Central memory CD8-positive, alpha-beta T cell (primary cell): ENCODE data around the gene KIF5C.

ENCODE experiments used
- ATAC-seq: fragments of 150-1000 bp; cut with Tn5 transposase; replicated peaks from 2 replicates; pipeline ENCODE4 v1.10.0; 2022; ENCODE audit warnings: mild to moderate bottlenecking, moderate FRiP score, moderate number of reproducible peaks; ENCODE audit not compliant: poor library complexity, severe bottlenecking; ENCODE audit errors: extremely low read depth
- DNase-seq, 2 donors: peaks; one replicate each; pipeline ENCODE4 v3.0.0; 2021; ENCODE audit warnings: low spot score in 2 of 2
- H3K27ac Mint-ChIP-seq: one replicate; pipeline ENCODE4 v1.8.0; 2022; ENCODE audit warnings: low read depth, mild to moderate bottlenecking, moderate library complexity, mixed read lengths
- H3K27me3 Mint-ChIP-seq: one replicate; pipeline ENCODE4 v1.8.0; 2022; ENCODE audit warnings: mixed read lengths
- H3K36me3 Mint-ChIP-seq: one replicate; pipeline ENCODE4 v1.8.0; 2022; ENCODE audit warnings: mild to moderate bottlenecking, moderate library complexity, mixed read lengths; ENCODE audit not compliant: insufficient read depth
- H3K4me1 Mint-ChIP-seq: one replicate; pipeline ENCODE4 v1.8.0; 2022; ENCODE audit warnings: mixed read lengths
- H3K4me3 Mint-ChIP-seq: one replicate; pipeline ENCODE4 v1.8.0; 2022; ENCODE audit warnings: mild to moderate bottlenecking, moderate library complexity, mixed read lengths
- H3K9me3 Mint-ChIP-seq: one replicate; pipeline ENCODE4 v1.8.0; 2022; ENCODE audit warnings: mixed read lengths

The KIF5C gene

DNA sequence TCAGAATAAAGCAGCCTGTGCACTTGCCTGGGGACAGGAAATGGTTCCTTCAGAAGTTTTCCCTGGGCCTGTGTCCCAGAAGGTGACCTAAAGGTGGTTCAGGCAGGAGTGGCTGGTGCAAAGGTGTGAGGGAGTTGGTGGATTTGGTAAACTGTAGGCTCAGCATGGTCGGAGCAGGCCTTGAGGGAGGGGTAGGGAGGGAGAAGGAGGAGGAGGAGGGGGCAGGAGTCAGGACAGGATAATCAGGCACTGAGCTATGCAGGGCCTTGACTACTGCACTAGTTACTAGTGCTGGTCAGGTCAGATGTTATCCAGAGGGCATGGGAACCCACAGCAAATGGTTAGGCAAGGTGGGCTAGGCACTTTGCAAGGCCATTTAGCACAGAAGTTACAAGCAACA is 184.8 kb downstream of the KIF5C start:
- Mint-ChIP-seq H3K27me3 (peaks cover 20% of the 10 kb centered on the region), H3K36me3 (no peaks in the 10 kb centered on the region), H3K27ac (no peak overlapping the region), H3K9me3 (no peaks in the 10 kb centered on the region), H3K4me1 (no peaks in the 10 kb centered on the region), H3K4me3 (no peak overlapping the region)
- DNase-seq: no peak
- ATAC-seq: no peak

DNA sequence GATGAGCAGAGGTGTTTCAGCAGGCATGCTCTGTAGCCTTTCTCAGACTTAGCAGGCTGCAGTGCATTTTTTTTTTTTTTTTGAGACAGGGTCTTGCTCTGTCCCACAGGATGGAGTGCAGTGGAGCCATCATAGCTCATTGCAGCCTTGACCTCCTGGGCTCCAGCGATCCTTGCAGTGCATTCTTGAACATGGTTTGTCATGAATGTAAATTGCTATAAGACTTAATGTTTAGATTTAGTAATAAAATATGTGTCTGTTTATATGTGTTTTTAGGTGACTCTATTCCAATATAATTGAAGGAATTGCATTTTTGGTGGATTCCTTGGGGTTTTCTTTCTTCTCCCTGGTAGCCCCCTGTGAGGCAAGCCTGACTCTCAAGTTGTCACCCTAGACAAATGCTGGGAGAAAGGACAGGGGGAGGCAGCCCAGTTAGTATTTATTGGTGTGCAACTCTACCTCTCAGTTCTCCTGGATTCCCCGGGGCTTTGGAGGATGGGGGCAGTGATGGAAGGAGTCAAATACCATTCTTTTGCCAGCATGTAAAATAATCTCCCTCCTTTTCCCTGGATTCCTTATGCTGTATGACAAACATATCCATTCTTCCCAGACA is 186.2 kb downstream of the KIF5C start:
- ATAC-seq (no peak), DNase-seq (no peak)
- no peaks in the 10 kb centered on the region for H3K9me3 Mint-ChIP-seq
- H3K4me1 Mint-ChIP-seq: no peaks in the 10 kb centered on the region
- H3K4me3 Mint-ChIP-seq: no peak overlapping the region
- H3K27ac Mint-ChIP-seq: no peak overlapping the region
- H3K27me3 Mint-ChIP-seq: peaks cover 7% of the 10 kb centered on the region
- H3K36me3 Mint-ChIP-seq: no peaks in the 10 kb centered on the region

DNA sequence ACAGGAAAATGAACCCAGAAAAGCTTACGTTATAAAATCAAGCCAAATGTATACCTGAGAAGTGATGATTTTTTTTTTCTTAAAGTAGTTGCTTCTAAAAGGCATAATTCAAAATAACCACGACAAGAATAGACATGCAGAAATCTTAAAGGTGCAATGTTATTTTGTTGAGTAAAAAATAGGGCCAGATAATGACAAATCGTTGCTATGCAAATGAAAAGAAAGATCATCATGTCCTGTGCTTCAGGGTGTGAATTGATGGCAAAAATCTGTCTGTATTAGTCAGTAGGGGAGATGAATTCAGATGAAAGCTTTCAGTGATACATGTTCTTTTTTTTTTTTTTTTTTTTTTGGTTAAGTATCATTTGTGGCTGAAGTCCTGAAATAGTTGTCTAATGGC is 187.5 kb downstream of the KIF5C start:
- Mint-ChIP-seq H3K4me1 (no peaks in the 10 kb centered on the region), H3K9me3 (peaks cover 4% of the 10 kb centered on the region), H3K27ac (no peak overlapping the region), H3K36me3 (no peaks in the 10 kb centered on the region), H3K4me3 (no peak overlapping the region), H3K27me3 (peaks cover 7% of the 10 kb centered on the region)
- no peak for ATAC-seq
- no peak for DNase-seq

DNA sequence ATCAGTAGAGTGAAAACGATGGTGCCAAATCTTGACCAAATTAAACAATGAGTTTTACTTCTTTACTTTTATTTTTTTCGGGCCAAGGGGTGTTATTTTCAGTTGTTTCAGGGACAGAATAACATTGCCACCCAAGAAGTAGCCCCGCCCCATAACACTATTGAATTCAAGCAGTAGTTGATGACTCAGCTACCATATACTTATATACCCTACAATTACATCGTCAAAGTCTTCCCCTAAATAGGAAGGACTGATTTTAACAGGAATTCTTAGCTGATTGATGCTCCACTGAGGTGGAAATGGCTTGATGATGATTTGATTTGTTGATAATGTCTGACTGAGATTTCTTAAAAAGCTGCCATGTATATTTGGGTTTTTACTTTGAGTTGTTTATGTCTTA is 188.2 kb downstream of the KIF5C start:
- ATAC-seq (no peak), DNase-seq (no peak)
- no peaks in the 10 kb centered on the region for H3K36me3 Mint-ChIP-seq
- peaks cover 7% of the 10 kb centered on the region for H3K27me3 Mint-ChIP-seq
- no peaks in the 10 kb centered on the region for H3K4me1 Mint-ChIP-seq
- no peak overlapping the region for H3K4me3 Mint-ChIP-seq
- H3K27ac Mint-ChIP-seq: no peak overlapping the region
- peaks cover 4% of the 10 kb centered on the region for H3K9me3 Mint-ChIP-seq

DNA sequence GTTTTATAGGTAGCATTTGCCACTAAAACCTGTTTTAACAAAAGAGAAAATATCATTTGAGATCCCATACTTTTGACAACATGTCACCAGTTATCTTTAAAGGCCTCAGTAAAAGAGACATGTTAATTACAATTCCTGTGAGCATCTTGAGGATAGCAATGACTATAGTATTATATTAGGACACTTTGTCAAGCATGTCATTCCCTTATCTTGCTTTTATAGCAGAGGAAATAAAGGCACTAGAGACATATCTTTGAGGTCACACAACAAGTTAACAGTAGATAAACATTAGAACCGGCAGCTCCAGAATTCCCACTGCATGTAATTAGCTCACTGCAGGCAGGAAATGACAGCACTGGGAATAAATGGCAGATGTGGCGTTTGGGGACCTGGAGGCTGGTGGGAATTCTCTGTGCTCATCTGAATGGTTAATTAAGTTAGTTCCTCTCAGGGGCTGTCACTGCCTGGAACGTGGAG is 189.4 kb downstream of the KIF5C start:
- DNase-seq: no peak
- peaks cover 4% of the 10 kb centered on the region for H3K9me3 Mint-ChIP-seq
- no peak overlapping the region for H3K4me3 Mint-ChIP-seq
- H3K27me3 Mint-ChIP-seq: peaks cover 7% of the 10 kb centered on the region
- peaks cover 5% of the 10 kb centered on the region for H3K4me1 Mint-ChIP-seq
- no peak for ATAC-seq
- H3K36me3 Mint-ChIP-seq: no peaks in the 10 kb centered on the region
- H3K27ac Mint-ChIP-seq: no peak overlapping the region

DNA sequence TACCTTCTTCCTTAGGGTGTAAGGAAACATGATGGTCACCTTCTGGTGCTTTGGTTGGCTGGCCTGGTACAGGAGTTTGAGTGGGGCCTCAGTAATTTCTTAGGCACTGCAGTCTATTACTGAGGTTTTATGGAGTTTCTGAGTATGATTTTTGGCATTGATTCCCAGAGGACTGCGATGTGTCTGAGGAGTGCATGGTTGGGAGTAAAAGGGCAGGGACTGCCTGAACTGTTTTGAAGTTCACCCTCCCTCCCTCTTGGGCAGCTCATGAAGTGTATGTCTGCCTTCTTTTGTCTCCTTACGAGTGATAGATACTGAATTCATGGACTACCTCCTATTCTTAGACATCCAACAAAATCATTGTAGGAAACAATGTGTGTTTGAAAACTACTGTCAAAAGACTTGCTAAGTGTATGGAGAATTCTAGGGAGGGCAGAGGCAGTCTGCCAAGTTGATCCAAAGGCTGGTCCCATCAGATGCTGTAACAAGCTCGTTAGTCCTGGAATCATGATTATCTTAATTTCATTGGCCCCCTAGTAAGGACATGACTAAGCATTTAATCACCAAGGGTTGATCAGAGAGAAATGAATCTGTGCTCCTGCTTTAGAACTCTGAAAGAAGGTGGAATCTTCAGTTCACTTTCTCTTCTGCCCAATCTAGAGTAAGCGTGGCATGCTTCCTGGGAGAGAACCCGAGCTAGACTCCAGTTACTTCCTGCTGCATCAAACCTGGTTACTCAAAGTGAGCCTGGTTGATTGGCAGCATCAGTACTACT is 190.0 kb downstream of the KIF5C start:
- Mint-ChIP-seq H3K4me3 (no peak overlapping the region), H3K9me3 (peaks cover 4% of the 10 kb centered on the region), H3K27me3 (peaks cover 13% of the 10 kb centered on the region), H3K27ac (no peak overlapping the region), H3K4me1 (peaks cover 6% of the 10 kb centered on the region), H3K36me3 (peaks cover 1% of the 10 kb centered on the region)
- DNase-seq (no peak), ATAC-seq (no peak)

DNA sequence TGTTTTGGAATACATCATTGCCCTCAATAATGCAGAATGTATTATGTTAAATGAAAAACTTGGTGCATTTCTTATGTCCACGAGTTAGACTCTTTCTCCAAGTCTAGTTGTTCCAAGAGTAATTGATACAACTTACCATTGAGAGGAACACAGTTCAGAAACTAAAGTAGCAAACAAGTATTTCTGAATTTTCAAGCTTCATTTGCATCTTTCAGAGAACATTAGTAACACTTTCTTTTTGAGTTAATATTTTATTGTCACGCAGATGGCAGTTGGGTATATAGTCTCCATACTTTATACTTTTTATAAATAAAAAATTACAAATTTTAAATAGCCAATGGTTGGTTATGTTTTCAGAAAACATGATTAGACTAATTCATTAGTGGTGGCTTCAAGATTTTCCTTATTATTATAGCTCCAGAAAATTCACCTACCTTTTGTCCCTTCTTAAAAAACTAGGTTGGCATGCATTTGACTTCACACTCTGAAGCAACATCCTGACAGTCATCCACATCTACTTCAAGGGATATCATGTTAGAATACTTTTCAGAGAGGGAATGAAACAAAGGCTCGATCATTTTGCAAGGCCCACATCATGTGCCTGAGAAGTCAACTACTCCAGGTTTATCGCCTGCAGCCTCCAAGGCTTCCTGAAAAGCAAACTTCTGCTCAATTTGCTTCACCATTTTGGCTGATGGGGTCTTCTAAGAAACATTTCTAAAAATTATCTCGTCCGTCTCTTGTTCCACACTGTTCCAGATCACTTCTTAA is 193.4 kb downstream of the KIF5C start:
- Mint-ChIP-seq H3K9me3 (peaks cover 4% of the 10 kb centered on the region), H3K36me3 (peaks cover 1% of the 10 kb centered on the region)

DNA sequence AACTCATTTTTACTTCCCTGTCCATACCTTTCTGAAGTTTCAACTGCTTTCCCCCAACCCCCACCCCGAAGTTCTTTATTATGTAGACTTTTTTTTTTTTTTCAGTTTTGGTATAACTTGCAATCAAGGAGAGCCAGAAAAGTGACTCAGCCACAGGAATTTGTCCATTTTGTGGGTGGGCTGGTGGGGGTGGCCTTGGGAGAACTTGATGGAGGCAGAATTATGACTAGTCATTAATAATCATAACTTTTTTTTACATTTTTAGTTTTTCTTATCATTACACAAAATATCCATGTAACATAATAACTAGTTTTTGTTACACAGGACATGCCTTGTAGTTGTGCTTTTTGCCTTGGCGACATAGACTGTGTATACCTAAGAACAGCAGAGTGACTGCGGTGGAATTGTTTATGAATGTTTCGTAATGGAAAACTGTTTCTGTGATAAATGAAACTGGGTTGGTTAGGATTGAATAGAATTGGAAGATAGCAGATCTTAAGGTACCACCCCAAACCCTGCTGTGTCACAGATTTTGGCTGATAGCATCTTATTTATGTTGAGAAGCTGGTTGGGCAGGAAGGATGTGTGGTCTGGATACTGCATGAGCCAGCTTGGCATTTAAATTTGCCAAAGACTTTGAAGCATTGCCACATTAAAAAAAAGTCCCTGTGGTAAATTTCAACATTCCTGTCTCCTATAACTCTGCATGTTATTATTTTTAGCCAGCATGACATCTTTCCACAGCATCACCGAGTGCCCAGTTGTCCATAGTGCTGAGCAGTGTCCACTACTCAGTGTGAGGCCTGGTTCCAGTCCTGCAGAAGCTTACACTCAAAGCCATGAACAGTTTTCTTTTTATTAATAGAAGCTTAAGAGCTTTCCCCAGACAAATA is 194.2 kb downstream of the KIF5C start:
- Mint-ChIP-seq H3K4me1 (peaks cover 6% of the 10 kb centered on the region), H3K36me3 (peaks cover 1% of the 10 kb centered on the region), H3K9me3 (peaks cover 4% of the 10 kb centered on the region), H3K4me3 (no peak overlapping the region), H3K27me3 (peaks cover 54% of the 10 kb centered on the region), H3K27ac (no peak overlapping the region)
- ATAC-seq: no peak
- DNase-seq: no peak

More for the DNA sequence above, 193.4 kb downstream of the KIF5C start:
- ATAC-seq: no peak
- Mint-ChIP-seq H3K27ac (no peak overlapping the region), H3K4me3 (no peak overlapping the region), H3K27me3 (peaks cover 46% of the 10 kb centered on the region), H3K4me1 (peaks cover 6% of the 10 kb centered on the region)
- DNase-seq: no peak

DNA sequence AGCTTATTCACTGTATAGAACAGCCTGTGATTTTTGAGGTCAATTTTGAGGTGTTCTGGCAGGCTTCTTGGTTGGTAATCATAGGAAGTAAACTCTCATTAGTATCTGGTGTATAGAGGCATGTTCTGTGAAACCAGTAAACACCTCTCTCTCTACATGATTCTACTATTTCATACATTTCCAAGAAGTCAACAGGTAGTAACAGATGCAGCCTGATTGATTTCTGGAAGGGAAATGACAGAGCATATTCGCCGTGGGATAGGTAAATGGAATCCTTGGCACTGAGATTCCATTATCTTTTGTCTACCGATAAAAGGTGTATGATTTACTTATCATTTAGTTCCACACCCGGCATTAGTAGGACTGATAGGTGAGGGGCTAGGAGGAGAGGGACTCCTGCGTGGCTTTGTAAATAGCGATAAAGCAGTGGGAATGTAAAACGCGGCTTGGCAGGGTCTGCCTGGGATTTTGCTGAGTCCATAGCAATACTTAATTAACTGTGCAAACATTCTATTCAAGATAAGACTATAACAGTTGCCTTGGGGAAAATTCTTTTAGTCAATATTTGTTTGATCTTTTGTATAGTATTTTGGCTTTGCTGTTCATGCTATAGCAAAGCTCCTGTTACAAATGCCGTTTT is 195.8 kb downstream of the KIF5C start:
- H3K4me1 Mint-ChIP-seq: peaks cover 6% of the 10 kb centered on the region
- ATAC-seq (no peak), DNase-seq (no peak)
- no peak overlapping the region for H3K4me3 Mint-ChIP-seq
- peaks cover 66% of the 10 kb centered on the region for H3K27me3 Mint-ChIP-seq
- H3K9me3 Mint-ChIP-seq: peaks cover 4% of the 10 kb centered on the region
- H3K36me3 Mint-ChIP-seq: peaks cover 1% of the 10 kb centered on the region
- H3K27ac Mint-ChIP-seq: no peak overlapping the region

DNA sequence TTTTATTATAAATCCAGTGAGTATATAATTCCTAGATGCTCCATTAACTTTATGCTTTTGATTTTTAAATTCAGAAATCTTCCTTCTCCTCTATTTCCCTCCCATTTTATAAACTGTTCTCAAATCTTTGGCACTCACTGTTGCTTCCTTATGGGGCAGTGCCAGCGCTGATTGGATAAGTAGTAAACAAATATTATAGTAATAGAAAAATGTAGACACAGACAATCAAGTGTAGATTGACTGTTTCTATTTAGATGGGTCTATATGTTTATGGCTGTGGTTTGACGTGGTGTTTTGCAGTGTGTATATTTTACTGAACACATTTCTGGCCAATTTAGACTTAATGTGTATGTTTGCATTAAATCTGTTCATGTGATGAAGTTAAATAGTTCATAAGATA is 200.1 kb downstream of the KIF5C start:
- Mint-ChIP-seq H3K27ac (no peak overlapping the region), H3K27me3 (peaks cover 65% of the 10 kb centered on the region), H3K4me3 (no peak overlapping the region), H3K9me3 (no peaks in the 10 kb centered on the region), H3K36me3 (no peaks in the 10 kb centered on the region), H3K4me1 (no peaks in the 10 kb centered on the region)
- ATAC-seq (no peak), DNase-seq (no peak)

DNA sequence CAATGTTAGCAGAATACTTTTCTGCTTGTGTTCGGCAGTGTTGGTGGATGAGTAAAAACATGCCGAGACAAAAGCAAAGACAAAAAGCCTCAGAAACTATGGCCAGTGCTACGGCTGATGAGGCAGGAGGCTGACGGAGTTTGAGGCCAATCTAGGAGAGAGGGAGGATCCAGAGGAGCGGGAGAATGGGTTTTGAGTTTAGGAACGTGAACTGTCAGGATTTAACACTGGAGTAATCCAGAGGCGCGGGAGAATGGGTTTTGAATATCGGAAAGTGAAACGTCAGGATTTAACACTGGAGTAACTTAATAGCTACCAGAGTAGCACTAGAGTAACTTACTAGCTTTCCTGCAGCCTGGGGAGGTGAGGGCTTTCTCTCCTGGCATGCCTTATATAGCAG is 200.8 kb downstream of the KIF5C start:
- ATAC-seq: no peak
- Mint-ChIP-seq H3K27ac (no peak overlapping the region), H3K9me3 (no peaks in the 10 kb centered on the region), H3K27me3 (peaks cover 58% of the 10 kb centered on the region), H3K4me3 (no peak overlapping the region), H3K36me3 (no peaks in the 10 kb centered on the region), H3K4me1 (no peaks in the 10 kb centered on the region)
- DNase-seq: no peak
